A204.1 (cell line): ENCODE data around the gene MT1B.
"Not testable (repeated sequence)": the region's sequence is repeated elsewhere in the genome, so short reads cannot be mapped to it uniquely, and the experiment has no call there.

Experiments
- FAIRE-seq: peaks from 2 replicates; lab custom pipeline; 2012; peaks lifted over from hg19 to GRCh38; lab: Jason Lieb, UNC

Gene MT1B

GRCh38 chr16:56667581-56668571, 16.2 kb downstream of the MT1B start, which contains the start of gene MT1G:
Gene MT1G (minus strand): TSS chr16:56668065. CDS start chr16:56667993, 72 bp downstream.
- FAIRE-seq, result no peak

GRCh38 chr16:56669005-56669839, 17.5 kb downstream of the MT1B start, which contains the start of gene MT1H:
Gene MT1H (plus strand): TSS chr16:56669814. CDS start chr16:56669885, 71 bp downstream.
- FAIRE-seq, result no peak

- FAIRE-seq, result no peak
Measured at GRCh38 chr16:56669840-56670619, 18.3 kb downstream of the MT1B start.

- FAIRE-seq, result no peak
Measured at GRCh38 chr16:56670620-56670934, 18.9 kb downstream of the MT1B start.

GRCh38 chr16:56671691-56672090, 20.0 kb downstream of the MT1B start:
- FAIRE-seq, result not testable (repeated sequence)

GRCh38 chr16:56672171-56672570, 20.5 kb downstream of the MT1B start:
- not testable (repeated sequence) for FAIRE-seq

GRCh38 chr16:56672761-56673536, 21.3 kb downstream of the MT1B start:
- FAIRE-seq, result no peak

- peak; percentile 37 for FAIRE-seq
Measured at GRCh38 chr16:56673921-56674320, 22.2 kb downstream of the MT1B start.

- FAIRE-seq, result not testable (repeated sequence)
Measured at GRCh38 chr16:56674570-56674969, 22.9 kb downstream of the MT1B start.

- FAIRE-seq, result no peak
Measured at GRCh38 chr16:56675685-56676210, 24.1 kb downstream of the MT1B start.

GRCh38 chr16:56677474-56677873, 25.8 kb downstream of the MT1B start:
- no peak for FAIRE-seq

GRCh38 chr16:56679078-56679730, 27.5 kb downstream of the MT1B start:
- FAIRE-seq, result no peak

GRCh38 chr16:56679818-56680217, 28.1 kb downstream of the MT1B start:
- FAIRE-seq, result no peak

GRCh38 chr16:56681939-56682702, 30.4 kb downstream of the MT1B start, which contains the start of gene MT1X:
Gene MT1X (plus strand): TSS chr16:56682470. CDS start chr16:56682541, 71 bp downstream.
- no peak for FAIRE-seq

- no peak for FAIRE-seq
Measured at GRCh38 chr16:56682703-56683397, 31.2 kb downstream of the MT1B start.

GRCh38 chr16:56683424-56684172, 31.9 kb downstream of the MT1B start:
- FAIRE-seq, result no peak

- no peak for FAIRE-seq
Measured at GRCh38 chr16:56684256-56684925, 32.7 kb downstream of the MT1B start.
